Neural crest cell (in vitro differentiated cells): ENCODE data around the gene CST9. TPM values are rescaled to one million over a fixed set of nuclear protein-coding genes. Genes with fewer than 3 reads are reported as not detected.

ENCODE experiments used
- DNase-seq: peaks from one replicate; pipeline ENCODE4 v3.0.0; 2021; ENCODE audit warnings: low read depth, mixed read lengths, low spot score
- H3K27ac Mint-ChIP-seq: one replicate; pipeline ENCODE4 v1.8.0; 2021; ENCODE audit warnings: mild to moderate bottlenecking, mixed read lengths; ENCODE audit not compliant: unreplicated experiment
- H3K27me3 Mint-ChIP-seq: 2 replicates; pipeline ENCODE4 v1.8.0; 2021; ENCODE audit warnings: low read depth, mild to moderate bottlenecking, mixed read lengths
- H3K36me3 Mint-ChIP-seq: 2 replicates; pipeline ENCODE4 v1.8.0; 2021; ENCODE audit warnings: low read depth, mild to moderate bottlenecking, mixed read lengths
- H3K4me1 Mint-ChIP-seq: 2 replicates; pipeline ENCODE4 v1.8.0; 2021; ENCODE audit warnings: mixed read lengths
- H3K4me3 Mint-ChIP-seq: one replicate; pipeline ENCODE4 v1.8.0; 2021; ENCODE audit warnings: mild to moderate bottlenecking, mixed read lengths
- H3K9me3 Mint-ChIP-seq: 2 replicates; pipeline ENCODE4 v1.8.0; 2021; ENCODE audit warnings: mixed read lengths
- CTCF ChIP-seq: fragments of 200-600 bp; sonication (generic); conservative IDR thresholded peaks from 2 replicates; pipeline ENCODE4 v1.5.0; 2021; ENCODE audit warnings: antibody characterized with exemption, mild to moderate bottlenecking
- total RNA-seq: library from RNA; stranded (reverse); gene quantifications from 2 replicates; pipeline ENCODE4 v1.2.1, GENCODE V29; 2021

CST9 gene
- total RNA-seq, 1 donor from 2014 or later: not detected

- no peaks in the 10 kb centered on the region for H3K4me1 Mint-ChIP-seq
- no peak for DNase-seq
- H3K36me3 Mint-ChIP-seq: no peaks in the 10 kb centered on the region
- H3K27ac Mint-ChIP-seq: no peak overlapping the region
- no peak overlapping the region for H3K4me3 Mint-ChIP-seq
- no peak for TF ChIP-seq CTCF
- peaks cover 6% of the 10 kb centered on the region for H3K9me3 Mint-ChIP-seq
- no peaks in the 10 kb centered on the region for H3K27me3 Mint-ChIP-seq
Measured at GRCh38 chr20:23568971-23569330, 36.8 kb downstream of the CST9 start.

GRCh38 chr20:23568320-23568970 lies 37.3 kb downstream of the CST9 start, which contains the start of gene CST9L:
CST9L (minus strand) TSS chr20:23568484; CDS start chr20:23568450, 34 bp downstream.
- DNase-seq: no peak
- peaks cover 6% of the 10 kb centered on the region for H3K9me3 Mint-ChIP-seq

GRCh38 chr20:23566199-23566932 lies 39.4 kb downstream of the CST9 start:
- no peak for TF ChIP-seq CTCF
- Mint-ChIP-seq H3K4me1 (no peaks in the 10 kb centered on the region), H3K36me3 (no peaks in the 10 kb centered on the region), H3K4me3 (no peak overlapping the region), H3K27ac (no peak overlapping the region), H3K27me3 (no peaks in the 10 kb centered on the region), H3K9me3 (peaks cover 2% of the 10 kb centered on the region)
- DNase-seq: no peak

More at GRCh38 chr20:23568320-23568970, 37.3 kb downstream of the CST9 start, which contains the start of gene CST9L:
- Mint-ChIP-seq H3K27ac (no peak within 1 kb of the TSS), H3K36me3 (no peaks in the 10 kb centered on the region), H3K4me1 (no peaks in the 10 kb centered on the region), H3K4me3 (no peak within 1 kb of the TSS), H3K27me3 (no peaks in the 10 kb centered on the region)
- no peak for TF ChIP-seq CTCF

GRCh38 chr20:23565503-23566045 lies 40.1 kb downstream of the CST9 start:
- Mint-ChIP-seq H3K27ac (no peak overlapping the region), H3K4me1 (no peaks in the 10 kb centered on the region), H3K36me3 (no peaks in the 10 kb centered on the region), H3K4me3 (no peak overlapping the region), H3K27me3 (no peaks in the 10 kb centered on the region), H3K9me3 (peaks cover 2% of the 10 kb centered on the region)
- DNase-seq: no peak
- no peak for TF ChIP-seq CTCF

- TF ChIP-seq CTCF: no peak
Measured at GRCh38 chr20:23564927-23565326, 40.8 kb downstream of the CST9 start.

More at GRCh38 chr20:23564927-23565326, 40.8 kb downstream of the CST9 start:
- Mint-ChIP-seq H3K27me3 (no peaks in the 10 kb centered on the region), H3K27ac (no peak overlapping the region), H3K4me3 (no peak overlapping the region), H3K4me1 (no peaks in the 10 kb centered on the region), H3K9me3 (peaks cover 5% of the 10 kb centered on the region), H3K36me3 (peaks cover 2% of the 10 kb centered on the region)
- no peak for DNase-seq
